Astrocyte (in vitro differentiated cells and primary cell): Measurements from ENCODE around the gene CAPZA3. TPM values are rescaled to one million over a fixed set of nuclear protein-coding genes. Genes with fewer than 3 reads are reported as not detected.
"Not testable (repeated sequence)": the region's sequence is repeated elsewhere in the genome, so short reads cannot be mapped to it uniquely, and the experiment has no call there.

Experiments
- DNase-seq: peaks from one replicate; pipeline ENCODE4 v3.0.0-alpha.2; 2010; ENCODE audit warnings: low read depth
- FAIRE-seq: peaks from 2 replicates; lab custom pipeline; 2011; peaks lifted over from hg19 to GRCh38; lab: Jason Lieb, UNC
- H2AFZ ChIP-seq: 2 replicates; pipeline ENCODE4 v1.6.0; 2012; ENCODE audit warnings: low read depth, low read length, inconsistent platforms
- H3K27ac ChIP-seq: 2 replicates; pipeline ENCODE4 v1.5.1; 2011; ENCODE audit warnings: low read depth, low read length, inconsistent platforms
- H3K27me3 ChIP-seq: 2 replicates; pipeline ENCODE4 v1.6.0; 2011; ENCODE audit warnings: low read length, inconsistent platforms; ENCODE audit not compliant: insufficient read depth
- H3K36me3 ChIP-seq: 2 replicates; pipeline ENCODE4 v1.5.1; 2011; ENCODE audit warnings: low read length, inconsistent platforms; ENCODE audit not compliant: insufficient read depth
- H3K4me1 ChIP-seq: 2 replicates; pipeline ENCODE4 v1.5.1; 2011; ENCODE audit warnings: low read length, inconsistent platforms; ENCODE audit not compliant: insufficient read depth
- H3K4me2 ChIP-seq: 2 replicates; pipeline ENCODE4 v1.6.0; 2012; ENCODE audit warnings: low read length, inconsistent platforms
- H3K4me3 ChIP-seq: 2 replicates; pipeline ENCODE4 v1.5.1; 2011; ENCODE audit warnings: low read depth, mild to moderate bottlenecking, low read length, inconsistent platforms; ENCODE audit not compliant: insufficient read depth
- H3K79me2 ChIP-seq: 2 replicates; pipeline ENCODE4 v1.6.0; 2012; ENCODE audit warnings: mild to moderate bottlenecking, low read length, inconsistent platforms; ENCODE audit not compliant: insufficient read depth
- H3K9ac ChIP-seq: 2 replicates; pipeline ENCODE4 v1.6.0; 2012; ENCODE audit warnings: mild to moderate bottlenecking, low read length, inconsistent platforms
- H3K9me3 ChIP-seq: 2 replicates; pipeline ENCODE4 v1.5.1; 2012; ENCODE audit warnings: low read depth, mild to moderate bottlenecking, low read length, inconsistent platforms; ENCODE audit not compliant: insufficient read depth
- H4K20me1 ChIP-seq: 2 replicates; pipeline ENCODE4 v1.6.0; 2012; ENCODE audit warnings: low read length, inconsistent platforms; ENCODE audit not compliant: insufficient read depth
- H3K27ac Mint-ChIP-seq: one replicate; pipeline ENCODE4 v1.8.0; 2021; ENCODE audit warnings: mild to moderate bottlenecking, mixed read lengths; ENCODE audit not compliant: unreplicated experiment
- H3K27me3 Mint-ChIP-seq: one replicate; pipeline ENCODE4 v1.8.0; 2021; ENCODE audit warnings: low read depth, mixed read lengths; ENCODE audit not compliant: unreplicated experiment
- H3K36me3 Mint-ChIP-seq: one replicate; pipeline ENCODE4 v1.8.0; 2021; ENCODE audit warnings: low read depth, mixed read lengths; ENCODE audit not compliant: unreplicated experiment
- H3K4me1 Mint-ChIP-seq: one replicate; pipeline ENCODE4 v1.8.0; 2021; ENCODE audit warnings: low read depth, mixed read lengths; ENCODE audit not compliant: unreplicated experiment
- H3K4me3 Mint-ChIP-seq: one replicate; pipeline ENCODE4 v1.8.0; 2021; ENCODE audit warnings: mild to moderate bottlenecking, moderate library complexity, mixed read lengths; ENCODE audit not compliant: unreplicated experiment
- H3K9me3 Mint-ChIP-seq: one replicate; pipeline ENCODE4 v1.8.0; 2021; ENCODE audit warnings: mild to moderate bottlenecking, mixed read lengths; ENCODE audit not compliant: unreplicated experiment
- EZH2 ChIP-seq: IDR thresholded peaks from 2 replicates; pipeline ENCODE4 v1.6.1; 2012; ENCODE audit warnings: mild to moderate bottlenecking, low read length, inconsistent platforms; ENCODE audit not compliant: insufficient read depth
- total RNA-seq: library from RNA; stranded (reverse); gene quantifications from 2 replicates; pipeline ENCODE4 v1.2.1, GENCODE V29; 2021
- TF ChIP-seq, protein P1 (sequence below): IDR thresholded peaks from 2 replicates; pipeline ENCODE4 v1.5.1; 2011; ENCODE audit warnings: low read depth, mild to moderate bottlenecking, inconsistent platforms, low read length, moderate library complexity; ENCODE audit not compliant: insufficient read depth

The CAPZA3 gene
- total RNA-seq, 1 donor from 2014 or later: not detected

GRCh38 chr12:18753481-18754123 is 15.7 kb downstream of the CAPZA3 start:
- no peak for DNase-seq
- Histone ChIP-seq H2AFZ (no peak overlapping the region), H3K4me3 (no peak overlapping the region), H3K4me2 (peak overlapping the region; percentile 48), H3K4me1 (peaks cover 24% of the 10 kb centered on the region), H3K27ac (no peak overlapping the region), H3K9me3 (no peaks in the 10 kb centered on the region), H3K79me2 (no peaks in the 10 kb centered on the region), H3K9ac (peak overlapping the region; percentile 35), H4K20me1 (no peaks in the 10 kb centered on the region), H3K36me3 (no peaks in the 10 kb centered on the region), H3K27me3 (no peaks in the 10 kb centered on the region)
- FAIRE-seq: no peak
- Mint-ChIP-seq H3K27me3 (no peaks in the 10 kb centered on the region), H3K27ac (peak overlapping the region; percentile 89), H3K36me3 (no peaks in the 10 kb centered on the region), H3K9me3 (no peaks in the 10 kb centered on the region), H3K4me3 (no peak overlapping the region), H3K4me1 (peaks cover 52% of the 10 kb centered on the region)
- TF ChIP-seq, protein P1, sequence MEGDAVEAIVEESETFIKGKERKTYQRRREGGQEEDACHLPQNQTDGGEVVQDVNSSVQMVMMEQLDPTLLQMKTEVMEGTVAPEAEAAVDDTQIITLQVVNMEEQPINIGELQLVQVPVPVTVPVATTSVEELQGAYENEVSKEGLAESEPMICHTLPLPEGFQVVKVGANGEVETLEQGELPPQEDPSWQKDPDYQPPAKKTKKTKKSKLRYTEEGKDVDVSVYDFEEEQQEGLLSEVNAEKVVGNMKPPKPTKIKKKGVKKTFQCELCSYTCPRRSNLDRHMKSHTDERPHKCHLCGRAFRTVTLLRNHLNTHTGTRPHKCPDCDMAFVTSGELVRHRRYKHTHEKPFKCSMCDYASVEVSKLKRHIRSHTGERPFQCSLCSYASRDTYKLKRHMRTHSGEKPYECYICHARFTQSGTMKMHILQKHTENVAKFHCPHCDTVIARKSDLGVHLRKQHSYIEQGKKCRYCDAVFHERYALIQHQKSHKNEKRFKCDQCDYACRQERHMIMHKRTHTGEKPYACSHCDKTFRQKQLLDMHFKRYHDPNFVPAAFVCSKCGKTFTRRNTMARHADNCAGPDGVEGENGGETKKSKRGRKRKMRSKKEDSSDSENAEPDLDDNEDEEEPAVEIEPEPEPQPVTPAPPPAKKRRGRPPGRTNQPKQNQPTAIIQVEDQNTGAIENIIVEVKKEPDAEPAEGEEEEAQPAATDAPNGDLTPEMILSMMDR: no peak
- TF ChIP-seq EZH2: no peak

DNA sequence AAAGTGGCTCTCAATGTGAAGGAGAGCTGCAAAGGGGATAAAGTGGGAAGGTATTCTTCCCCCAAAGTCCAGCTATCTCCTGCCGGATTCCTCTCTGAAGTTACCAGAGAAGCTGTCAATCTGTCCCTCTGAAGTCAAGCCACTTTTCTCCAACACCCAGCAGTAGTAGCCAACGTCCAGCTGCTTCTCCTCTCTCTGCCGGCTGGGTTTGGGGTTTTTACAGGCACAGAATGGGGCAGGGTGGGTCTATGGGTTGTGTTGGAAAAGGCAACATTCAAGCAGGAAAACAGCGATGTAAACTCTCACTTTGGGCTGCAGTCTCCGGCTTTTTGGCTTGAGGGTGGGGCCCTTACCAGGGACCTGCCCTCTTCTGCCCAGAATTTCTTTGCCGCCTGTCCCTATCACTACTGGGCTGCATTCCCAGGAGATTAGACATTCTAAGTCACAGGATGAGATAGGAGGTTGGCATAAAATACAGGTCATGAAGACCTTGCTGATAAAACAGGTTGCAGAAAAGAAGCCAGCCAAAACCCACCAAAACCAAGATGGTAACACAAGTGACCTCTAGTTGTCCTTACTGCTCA is 16.3 kb downstream of the CAPZA3 start:
- Histone ChIP-seq H3K27me3 (no peaks in the 10 kb centered on the region), H3K4me2 (no peak overlapping the region), H2AFZ (no peak overlapping the region), H3K27ac (no peak overlapping the region), H3K79me2 (no peaks in the 10 kb centered on the region), H3K9me3 (no peaks in the 10 kb centered on the region), H3K9ac (no peak overlapping the region), H3K4me3 (no peak overlapping the region), H4K20me1 (no peaks in the 10 kb centered on the region), H3K4me1 (peaks cover 19% of the 10 kb centered on the region), H3K36me3 (no peaks in the 10 kb centered on the region)
- no peak overlapping the region for H3K4me3 Mint-ChIP-seq
- H3K36me3 Mint-ChIP-seq: no peaks in the 10 kb centered on the region
- H3K27me3 Mint-ChIP-seq: no peaks in the 10 kb centered on the region
- H3K9me3 Mint-ChIP-seq: no peaks in the 10 kb centered on the region
- TF ChIP-seq, protein P1: no peak
- TF ChIP-seq EZH2: no peak
- H3K27ac Mint-ChIP-seq: peak overlapping the region; percentile 10
- peaks cover 46% of the 10 kb centered on the region for H3K4me1 Mint-ChIP-seq
- no peak for DNase-seq
- FAIRE-seq: no peak

DNA sequence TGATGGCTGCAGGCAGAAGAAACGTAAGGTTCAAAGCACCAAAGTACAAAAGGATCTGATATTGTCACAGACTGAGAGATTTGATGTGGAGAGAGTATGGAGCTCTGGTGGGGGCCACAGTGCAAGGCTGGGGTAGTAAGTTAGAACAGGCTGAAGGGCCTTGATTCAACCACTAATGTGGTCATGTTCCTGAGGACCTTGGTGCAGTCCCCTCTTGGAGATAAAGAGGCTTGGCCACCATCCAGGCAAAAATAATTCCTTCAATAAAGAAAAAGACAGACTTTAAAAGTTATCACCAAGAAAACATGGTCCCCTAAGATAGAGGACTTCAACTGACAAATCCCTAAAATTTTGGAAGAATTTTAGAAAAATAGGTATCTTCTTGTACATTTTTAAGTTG is 17.4 kb downstream of the CAPZA3 start:
- H3K9ac ChIP-seq: no peak overlapping the region
- no peak overlapping the region for H3K4me2 ChIP-seq
- no peak for FAIRE-seq

GRCh38 chr12:18766479-18766878 is 28.6 kb downstream of the CAPZA3 start:
- FAIRE-seq, H2AFZ ChIP-seq, H3K27me3 ChIP-seq, H3K36me3 ChIP-seq, H3K4me2 ChIP-seq, H3K27me3 Mint-ChIP-seq, H3K79me2 ChIP-seq, H3K9me3 ChIP-seq, H3K4me1 Mint-ChIP-seq, H3K9ac ChIP-seq, H3K36me3 Mint-ChIP-seq, H3K4me3 ChIP-seq, H3K4me3 Mint-ChIP-seq, H3K27ac Mint-ChIP-seq, H3K4me1 ChIP-seq, H3K27ac ChIP-seq, H4K20me1 ChIP-seq, DNase-seq: not testable (repeated sequence)
- H3K9me3 Mint-ChIP-seq: peaks cover 15% of the 10 kb centered on the region

More for the DNA sequence above, 17.4 kb downstream of the CAPZA3 start:
- no peak for DNase-seq
- Histone ChIP-seq H3K27ac (no peak overlapping the region), H3K27me3 (no peaks in the 10 kb centered on the region), H4K20me1 (no peaks in the 10 kb centered on the region), H3K79me2 (no peaks in the 10 kb centered on the region), H3K4me1 (peaks cover 16% of the 10 kb centered on the region), H3K4me3 (no peak overlapping the region), H3K36me3 (no peaks in the 10 kb centered on the region), H3K9me3 (no peaks in the 10 kb centered on the region), H2AFZ (no peak overlapping the region)
- no peaks in the 10 kb centered on the region for H3K36me3 Mint-ChIP-seq
- H3K9me3 Mint-ChIP-seq: no peaks in the 10 kb centered on the region
- H3K27me3 Mint-ChIP-seq: no peaks in the 10 kb centered on the region
- TF ChIP-seq, protein P1: no peak
- no peak for TF ChIP-seq EZH2
- no peak overlapping the region for H3K4me3 Mint-ChIP-seq
- H3K27ac Mint-ChIP-seq: no peak overlapping the region
- peaks cover 35% of the 10 kb centered on the region for H3K4me1 Mint-ChIP-seq
